ENCODE results near the gene SLC35D2.

GRCh38 chr9:96343515-96344360, 39.8 kb downstream of the SLC35D2 start:
- TF ChIP-seq, protein P1, sequence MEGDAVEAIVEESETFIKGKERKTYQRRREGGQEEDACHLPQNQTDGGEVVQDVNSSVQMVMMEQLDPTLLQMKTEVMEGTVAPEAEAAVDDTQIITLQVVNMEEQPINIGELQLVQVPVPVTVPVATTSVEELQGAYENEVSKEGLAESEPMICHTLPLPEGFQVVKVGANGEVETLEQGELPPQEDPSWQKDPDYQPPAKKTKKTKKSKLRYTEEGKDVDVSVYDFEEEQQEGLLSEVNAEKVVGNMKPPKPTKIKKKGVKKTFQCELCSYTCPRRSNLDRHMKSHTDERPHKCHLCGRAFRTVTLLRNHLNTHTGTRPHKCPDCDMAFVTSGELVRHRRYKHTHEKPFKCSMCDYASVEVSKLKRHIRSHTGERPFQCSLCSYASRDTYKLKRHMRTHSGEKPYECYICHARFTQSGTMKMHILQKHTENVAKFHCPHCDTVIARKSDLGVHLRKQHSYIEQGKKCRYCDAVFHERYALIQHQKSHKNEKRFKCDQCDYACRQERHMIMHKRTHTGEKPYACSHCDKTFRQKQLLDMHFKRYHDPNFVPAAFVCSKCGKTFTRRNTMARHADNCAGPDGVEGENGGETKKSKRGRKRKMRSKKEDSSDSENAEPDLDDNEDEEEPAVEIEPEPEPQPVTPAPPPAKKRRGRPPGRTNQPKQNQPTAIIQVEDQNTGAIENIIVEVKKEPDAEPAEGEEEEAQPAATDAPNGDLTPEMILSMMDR (IDR thresholded peaks at IDR 0.05 in 8 of 11, conservative IDR thresholded peaks at IDR 0.05 in 3 of 11): no peak
- no peak for TF ChIP-seq POLR2A (IDR thresholded peaks at IDR 0.05)
- no peak for TF ChIP-seq POLR2AphosphoS5 (IDR thresholded peaks at IDR 0.05)

Data from spleen (tissue), 7 donors.